HUES48 (cell line): ENCODE measurements around the gene TM4SF5.

Experiments
- H3K27ac ChIP-seq: one replicate; pipeline ENCODE4 v1.7.0; 2013; ENCODE audit warnings: low read depth, low read length, inconsistent platforms
- H3K27me3 ChIP-seq: 2 replicates; pipeline ENCODE4 v1.6.1; 2013; ENCODE audit warnings: mild to moderate bottlenecking, low read length; ENCODE audit not compliant: control insufficient read depth, insufficient read depth
- H3K36me3 ChIP-seq: 2 replicates; pipeline ENCODE4 v1.6.1; 2013; ENCODE audit warnings: low read length; ENCODE audit not compliant: control insufficient read depth, insufficient read depth
- H3K4me1 ChIP-seq: 2 replicates; pipeline ENCODE4 v1.6.1; 2013; ENCODE audit warnings: mild to moderate bottlenecking, low read length; ENCODE audit not compliant: control insufficient read depth, insufficient read depth
- H3K4me3 ChIP-seq: 2 replicates; pipeline ENCODE4 v1.5.1; 2013; ENCODE audit warnings: mild to moderate bottlenecking, low read depth, low read length
- H3K9ac ChIP-seq: 2 replicates; pipeline ENCODE4 v1.6.1; 2013; ENCODE audit warnings: mild to moderate bottlenecking, low read depth, low read length, moderate library complexity
- H3K9me3 ChIP-seq: 2 replicates; pipeline ENCODE4 v1.6.1; 2013; ENCODE audit warnings: low read length; ENCODE audit not compliant: control insufficient read depth, insufficient read depth

TM4SF5 gene, protein sequence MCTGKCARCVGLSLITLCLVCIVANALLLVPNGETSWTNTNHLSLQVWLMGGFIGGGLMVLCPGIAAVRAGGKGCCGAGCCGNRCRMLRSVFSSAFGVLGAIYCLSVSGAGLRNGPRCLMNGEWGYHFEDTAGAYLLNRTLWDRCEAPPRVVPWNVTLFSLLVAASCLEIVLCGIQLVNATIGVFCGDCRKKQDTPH

DNA sequence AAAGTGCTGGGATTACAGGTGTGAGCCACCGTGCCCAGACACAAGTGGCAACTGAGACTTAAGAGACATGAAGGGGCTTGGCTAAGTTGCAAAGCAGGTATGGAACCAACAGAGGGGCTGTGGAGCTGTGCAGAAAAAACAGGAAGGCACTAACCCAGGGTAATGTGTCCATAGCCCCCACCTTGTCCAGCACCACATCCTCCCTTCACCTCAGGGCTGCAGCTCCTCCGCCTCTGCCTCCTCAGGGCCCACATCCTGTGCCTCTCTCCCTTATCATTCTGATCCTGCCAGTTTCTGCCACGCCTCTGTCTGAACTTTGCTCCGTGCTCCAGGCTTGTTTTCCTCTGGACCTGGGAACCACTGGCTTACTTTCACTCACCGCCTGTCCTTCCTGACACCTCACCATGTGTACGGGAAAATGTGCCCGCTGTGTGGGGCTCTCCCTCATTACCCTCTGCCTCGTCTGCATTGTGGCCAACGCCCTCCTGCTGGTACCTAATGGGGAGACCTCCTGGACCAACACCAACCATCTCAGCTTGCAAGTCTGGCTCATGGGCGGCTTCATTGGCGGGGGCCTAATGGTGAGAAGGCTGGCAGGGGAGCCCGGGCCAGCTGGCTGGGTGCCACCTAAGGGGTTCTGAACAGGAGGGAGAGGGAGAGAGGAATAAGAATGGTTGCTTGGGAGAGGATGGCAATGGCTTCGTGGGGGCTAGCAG is at the start of gene TM4SF5:
Gene TM4SF5, plus strand, starts transcription at position 368 of the 716 bp plus-strand sequence. Its CDS starts 37 bp downstream, at position 405.
- H3K4me3 ChIP-seq = no peak within 1 kb of the TSS
- no peaks in the 10 kb centered on the region for H3K4me1 ChIP-seq
- no peaks in the 10 kb centered on the region for H3K27me3 ChIP-seq
- H3K36me3 ChIP-seq = no peaks in the 10 kb centered on the region
- H3K9me3 ChIP-seq = no peaks in the 10 kb centered on the region
- no peak within 1 kb of the TSS for H3K27ac ChIP-seq
- H3K9ac ChIP-seq = no peak within 1 kb of the TSS

GRCh38 chr17:4722678-4723240 is 48.9 kb upstream of the TM4SF5 start:
- Histone ChIP-seq H3K4me1 (no peaks in the 10 kb centered on the region), H3K9ac (no peak overlapping the region), H3K4me3 (no peak overlapping the region), H3K27ac (no peak overlapping the region), H3K9me3 (no peaks in the 10 kb centered on the region), H3K27me3 (no peaks in the 10 kb centered on the region), H3K36me3 (peaks cover 28% of the 10 kb centered on the region)

DNA sequence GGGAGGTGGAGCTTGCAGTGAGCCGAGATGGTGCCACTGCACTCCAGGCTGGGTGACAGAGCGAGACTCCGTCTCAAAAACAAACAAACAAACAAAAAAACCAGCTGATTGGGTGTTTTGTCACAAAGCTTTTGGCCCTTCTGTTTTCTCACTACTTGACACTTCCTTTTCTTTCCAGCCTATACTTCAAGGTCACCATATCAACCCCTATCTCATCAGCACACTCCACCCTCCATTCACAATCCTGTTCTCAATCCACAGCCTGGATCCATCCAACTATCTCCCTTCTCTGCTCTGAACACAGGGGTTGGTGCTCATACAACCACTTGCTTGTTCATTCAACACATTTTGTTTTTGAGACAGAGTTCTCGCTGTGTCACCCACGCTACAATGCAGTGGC is 47.0 kb upstream of the TM4SF5 start:
- Histone ChIP-seq H3K4me3 (no peak overlapping the region), H3K9ac (no peak overlapping the region), H3K9me3 (no peaks in the 10 kb centered on the region), H3K27ac (no peak overlapping the region), H3K36me3 (peaks cover 11% of the 10 kb centered on the region), H3K27me3 (no peaks in the 10 kb centered on the region), H3K4me1 (no peaks in the 10 kb centered on the region)

- no peaks in the 10 kb centered on the region for H3K4me1 ChIP-seq
- H3K27ac ChIP-seq = no peak overlapping the region
- no peaks in the 10 kb centered on the region for H3K9me3 ChIP-seq
- H3K36me3 ChIP-seq = peaks cover under 1% of the 10 kb centered on the region
- H3K9ac ChIP-seq = no peak overlapping the region
- H3K4me3 ChIP-seq = no peak overlapping the region
- no peaks in the 10 kb centered on the region for H3K27me3 ChIP-seq
Measured at GRCh38 chr17:4725646-4726310, 45.9 kb upstream of the TM4SF5 start.

GRCh38 chr17:4728124-4728523 is 43.6 kb upstream of the TM4SF5 start:
- no peak overlapping the region for H3K9ac ChIP-seq
- H3K4me1 ChIP-seq = no peaks in the 10 kb centered on the region
- H3K9me3 ChIP-seq = no peaks in the 10 kb centered on the region
- H3K27me3 ChIP-seq = no peaks in the 10 kb centered on the region
- no peaks in the 10 kb centered on the region for H3K36me3 ChIP-seq
- H3K27ac ChIP-seq = no peak overlapping the region
- no peak overlapping the region for H3K4me3 ChIP-seq

GRCh38 chr17:4733073-4733531 is 38.6 kb upstream of the TM4SF5 start:
- Histone ChIP-seq H3K9me3 (no peaks in the 10 kb centered on the region), H3K4me1 (peaks cover under 1% of the 10 kb centered on the region; the same call in 1 of the 2 replicates), H3K4me3 (no peak overlapping the region), H3K27ac (no peak overlapping the region), H3K36me3 (no peaks in the 10 kb centered on the region), H3K9ac (no peak overlapping the region), H3K27me3 (peaks cover 32% of the 10 kb centered on the region)

GRCh38 chr17:4734857-4735475 is 36.7 kb upstream of the TM4SF5 start:
- Histone ChIP-seq H3K4me3 (no peak overlapping the region), H3K4me1 (peaks cover 5% of the 10 kb centered on the region; the same call in 1 of the 2 replicates), H3K36me3 (no peaks in the 10 kb centered on the region), H3K27me3 (peaks cover 51% of the 10 kb centered on the region), H3K9me3 (no peaks in the 10 kb centered on the region), H3K27ac (no peak overlapping the region), H3K9ac (no peak overlapping the region)

DNA sequence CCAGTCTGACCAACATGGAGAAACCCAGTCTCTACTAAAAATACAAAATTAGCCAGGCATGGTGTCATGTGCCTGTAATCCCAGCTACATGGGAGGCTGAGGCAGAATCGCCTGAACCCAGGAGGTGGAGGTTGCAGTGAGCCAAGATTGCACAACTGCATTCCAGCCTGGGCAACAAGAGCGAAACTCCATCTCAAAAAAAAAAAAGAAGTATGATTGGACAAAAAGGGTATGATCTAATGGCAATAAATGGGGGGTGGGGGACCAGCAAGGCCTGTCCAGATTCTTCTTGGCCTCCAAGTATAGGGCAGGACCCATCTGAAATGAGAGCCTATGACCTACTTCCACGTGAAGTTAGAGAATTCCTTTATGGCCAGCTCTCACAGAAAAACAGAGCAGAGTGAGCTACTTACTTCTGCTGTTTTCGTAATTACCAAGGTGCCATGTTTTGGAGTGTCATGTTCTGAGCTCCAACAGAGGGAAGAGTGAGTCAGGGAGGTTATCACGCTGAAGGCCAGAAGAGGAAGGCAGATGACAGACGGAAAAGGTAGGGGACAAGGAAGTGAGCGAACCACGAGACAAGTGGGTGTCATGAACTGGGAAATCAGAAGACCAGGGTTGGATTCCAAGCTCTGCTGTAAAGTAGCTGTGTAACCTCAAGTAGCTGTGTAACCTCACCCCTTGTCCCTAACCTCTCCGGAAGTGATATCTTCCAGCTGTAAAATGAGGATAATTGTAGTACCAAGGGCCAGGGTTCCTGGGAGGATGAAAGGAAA is 35.6 kb upstream of the TM4SF5 start:
- Histone ChIP-seq H3K36me3 (no peaks in the 10 kb centered on the region), H3K9ac (no peak overlapping the region), H3K27ac (no peak overlapping the region), H3K27me3 (peaks cover 62% of the 10 kb centered on the region), H3K9me3 (no peaks in the 10 kb centered on the region), H3K4me1 (peaks cover 5% of the 10 kb centered on the region; the same call in 1 of the 2 replicates), H3K4me3 (no peak overlapping the region)

GRCh38 chr17:4738136-4739121 is 33.3 kb upstream of the TM4SF5 start:
- Histone ChIP-seq H3K27ac (no peak overlapping the region), H3K4me3 (peak overlapping the region; percentile 70), H3K9me3 (no peaks in the 10 kb centered on the region), H3K4me1 (peaks cover 5% of the 10 kb centered on the region; the same call in 1 of the 2 replicates), H3K9ac (no peak overlapping the region), H3K36me3 (no peaks in the 10 kb centered on the region), H3K27me3 (peaks cover 81% of the 10 kb centered on the region)
